Dermis blood vessel endothelial cell (primary cell): Measurements from ENCODE around the gene MYO1E. TPM values are rescaled to one million over a fixed set of nuclear protein-coding genes. Genes with fewer than 3 reads are reported as not detected.

Experiments
- DNase-seq: peaks from one replicate; pipeline ENCODE4 v3.0.0; 2010
- total RNA-seq: library from RNA; depleted of rRNA; stranded (reverse); fragments of >200 nt; gene quantifications from 2 replicates; pipeline ENCODE4 v1.2.3, GENCODE V29; 2014

Gene MYO1E
- total RNA-seq, 1 donor from 2014 or later, result 226 TPM

- no peak for DNase-seq
Observed at GRCh38 chr15:59258317-59258716, 114.4 kb downstream of the MYO1E start.

GRCh38 chr15:59257140-59257539 lies 115.5 kb downstream of the MYO1E start:
- no peak for DNase-seq

- DNase-seq, result no peak
Observed at GRCh38 chr15:59256482-59256881, 116.2 kb downstream of the MYO1E start.

DNA sequence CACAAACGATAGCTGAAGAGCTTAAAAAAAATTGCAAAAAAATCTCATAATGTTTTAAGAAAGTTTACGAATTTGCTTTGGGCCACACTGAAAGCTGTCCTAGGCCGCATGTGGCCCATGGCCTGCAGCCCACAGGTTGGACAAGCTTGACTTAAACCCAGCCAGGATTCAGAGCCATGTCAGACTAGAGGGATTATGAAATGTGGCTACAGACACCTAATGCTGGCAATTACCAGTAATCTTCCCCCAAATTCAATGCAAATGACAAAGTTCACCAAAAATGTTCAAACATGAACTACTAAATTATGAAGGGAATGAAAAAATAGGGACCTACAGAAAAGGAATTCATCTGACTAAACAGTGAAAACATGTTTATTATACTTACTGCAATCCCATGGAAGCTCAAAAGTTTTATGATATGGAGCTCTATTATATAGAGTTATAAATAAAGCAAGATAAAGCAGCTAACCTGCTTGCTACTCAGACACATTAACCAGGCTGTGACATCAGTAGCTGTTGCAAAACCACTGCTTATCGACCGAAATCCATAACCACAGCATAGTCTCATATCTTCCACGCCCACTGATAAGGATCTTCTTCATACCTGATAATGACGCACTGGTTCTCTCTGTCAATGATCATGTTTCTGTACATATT lies 116.9 kb downstream of the MYO1E start:
- no peak for DNase-seq

GRCh38 chr15:59252137-59252536 lies 120.5 kb downstream of the MYO1E start:
- DNase-seq, result no peak

DNA sequence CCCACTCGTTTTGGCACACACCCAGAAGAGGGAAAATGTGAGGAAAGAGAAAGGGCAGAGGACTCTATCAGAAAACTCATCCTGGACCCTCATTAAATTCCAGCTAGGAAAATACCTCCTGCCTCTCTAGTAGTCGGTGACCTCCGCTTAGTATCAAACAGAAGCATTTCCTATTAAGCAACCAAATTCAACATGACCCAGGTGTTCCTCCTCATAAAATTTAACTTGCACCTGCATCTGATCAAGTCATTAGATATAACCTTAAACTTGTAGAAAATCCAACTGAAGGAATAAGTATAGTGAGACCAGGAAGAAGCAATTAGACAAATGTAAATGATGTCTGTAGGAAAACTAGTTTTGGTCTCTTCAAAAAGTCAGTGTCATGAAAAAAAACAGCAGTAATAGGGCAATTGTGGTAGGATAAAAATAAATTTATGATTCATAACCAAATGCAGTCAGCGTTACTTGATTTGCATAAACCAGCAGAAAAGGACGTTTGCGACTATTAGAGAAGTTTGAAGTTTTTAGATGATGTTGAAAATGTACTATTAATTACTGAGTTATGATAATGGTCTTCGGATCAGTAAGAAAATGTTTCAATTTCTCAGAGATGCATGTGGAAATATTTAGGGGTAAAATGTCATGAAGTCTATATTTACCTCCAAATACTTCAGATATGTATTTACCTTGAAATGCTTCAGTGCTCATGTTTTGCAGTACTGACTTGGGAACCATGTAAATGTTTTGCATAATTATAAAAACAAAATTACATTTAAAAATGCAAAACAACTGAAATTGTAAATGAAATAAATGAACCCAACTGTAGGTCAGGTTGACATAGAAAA lies 121.4 kb downstream of the MYO1E start:
- no peak for DNase-seq

DNA sequence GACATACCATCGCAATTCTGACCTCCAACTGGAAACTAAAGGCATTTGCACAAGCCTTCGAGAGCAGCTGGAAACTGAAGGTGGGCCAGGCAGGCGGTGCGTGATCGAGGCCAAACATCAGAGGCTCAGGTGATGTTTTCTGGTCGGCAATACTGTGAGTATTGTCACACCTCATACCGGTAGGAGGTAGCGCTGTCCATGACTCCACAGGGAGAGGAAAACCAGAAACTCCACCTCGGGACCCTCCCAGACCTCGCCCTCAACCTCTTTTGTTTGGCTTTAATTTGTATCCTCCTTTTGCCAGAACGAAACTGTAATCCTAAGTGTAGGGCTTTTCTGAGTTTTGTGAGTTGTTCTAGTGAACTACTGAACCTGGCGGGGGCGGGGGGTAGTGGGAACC lies 122.4 kb downstream of the MYO1E start:
- DNase-seq, result no peak

- no peak for DNase-seq
Observed at GRCh38 chr15:59249816-59250215, 122.9 kb downstream of the MYO1E start.

DNA sequence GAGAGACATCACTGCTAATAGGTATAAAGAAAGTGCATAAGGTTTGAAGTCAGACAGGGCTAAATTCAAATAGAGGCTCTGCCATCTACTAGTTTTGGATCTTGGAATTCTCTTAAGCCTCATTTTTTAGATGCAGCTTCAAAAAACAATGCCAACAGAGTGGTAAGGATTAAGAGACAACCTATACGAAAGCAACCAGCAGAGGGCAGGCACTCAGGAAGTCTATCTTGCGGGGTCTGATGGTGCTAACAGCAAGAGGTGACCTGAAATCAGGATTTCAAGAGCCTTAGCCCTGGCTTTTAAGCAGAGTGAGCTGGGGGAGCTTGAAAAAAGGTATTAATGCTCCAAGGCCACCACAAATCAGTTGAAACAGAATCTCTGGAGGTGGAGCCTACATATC lies 125.3 kb downstream of the MYO1E start:
- DNase-seq, result peak; percentile 85

DNA sequence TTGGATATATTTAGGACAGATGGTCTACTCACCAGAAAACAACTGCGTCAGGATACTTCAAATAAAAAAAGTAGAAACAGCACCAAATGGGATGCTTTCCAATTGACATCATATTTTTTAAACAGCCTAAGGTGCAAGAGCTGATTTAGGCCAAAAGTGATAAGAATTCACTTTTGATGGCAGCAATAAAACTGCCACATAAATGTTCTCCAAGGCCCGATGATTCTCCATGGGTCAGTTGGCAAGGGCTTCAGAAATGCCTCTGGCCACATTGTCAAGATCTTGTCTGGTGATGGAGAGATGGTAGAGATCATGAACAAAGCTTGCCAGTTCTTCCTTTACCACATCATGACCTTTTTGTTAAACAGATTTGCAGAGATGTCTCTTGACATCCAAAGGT lies 127.1 kb downstream of the MYO1E start:
- DNase-seq, result no peak

- DNase-seq, result no peak
Observed at GRCh38 chr15:59244337-59244736, 128.3 kb downstream of the MYO1E start.

GRCh38 chr15:59243622-59244021 lies 129.0 kb downstream of the MYO1E start:
- no peak for DNase-seq

- DNase-seq, result no peak
Observed at GRCh38 chr15:59242649-59243048, 130.0 kb downstream of the MYO1E start.

GRCh38 chr15:59240036-59240435 lies 132.6 kb downstream of the MYO1E start:
- DNase-seq, result no peak

GRCh38 chr15:59237924-59238331 lies 134.7 kb downstream of the MYO1E start:
- DNase-seq, result no peak

DNA sequence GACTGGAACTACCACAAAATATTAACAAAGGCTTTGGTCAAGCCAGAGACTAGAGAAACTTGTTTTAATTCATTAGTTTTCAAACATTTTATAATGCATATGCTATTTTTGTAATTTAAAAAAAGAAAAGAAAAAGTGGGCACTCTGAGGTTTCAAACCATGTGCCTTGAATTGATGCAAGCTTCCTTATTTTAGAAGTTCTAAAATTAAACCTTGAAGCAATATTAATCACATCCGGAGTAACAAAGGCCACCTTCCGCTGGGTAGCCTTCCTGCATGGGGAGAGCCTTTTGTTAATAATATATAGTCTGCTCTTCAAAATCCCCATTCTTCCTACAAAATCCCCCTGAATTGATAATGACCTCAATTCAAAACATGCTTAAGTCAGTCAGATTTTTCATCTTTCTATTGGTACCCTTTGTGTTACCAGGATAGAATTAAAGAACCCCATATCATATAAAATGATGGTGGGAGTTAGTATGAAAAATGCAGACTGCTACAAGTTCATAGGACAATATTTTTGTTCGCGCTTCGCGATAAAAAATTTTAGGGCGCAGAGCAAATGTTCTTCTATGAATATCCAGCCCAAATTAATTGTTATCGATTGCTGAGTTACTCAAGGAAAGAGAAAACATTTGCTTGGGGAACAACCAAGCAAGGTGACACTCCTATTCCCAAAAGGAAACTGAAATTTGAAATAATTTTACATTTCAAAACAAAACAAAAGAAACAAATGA lies 135.4 kb downstream of the MYO1E start:
- peak; percentile 86 for DNase-seq

DNA sequence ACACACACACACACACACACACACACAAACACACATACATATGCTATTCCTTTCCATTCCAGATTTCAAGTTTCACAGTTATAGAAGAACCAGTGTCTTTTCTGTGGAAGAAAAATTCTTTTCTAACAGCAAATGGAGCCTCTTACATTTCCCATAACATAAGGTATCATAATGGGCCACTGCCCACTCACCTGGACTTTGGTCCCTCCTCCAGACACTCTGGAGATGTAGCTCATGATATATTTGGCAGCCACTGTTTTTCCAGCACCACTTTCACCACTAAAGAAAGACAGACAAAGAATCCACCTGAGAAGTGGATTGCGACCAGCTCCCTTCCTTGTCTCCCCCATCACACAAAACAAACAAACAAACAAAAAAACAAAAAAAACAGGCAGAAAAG lies 136.3 kb downstream of the MYO1E start:
- no peak for DNase-seq

GRCh38 chr15:59232476-59232875 lies 140.2 kb downstream of the MYO1E start:
- DNase-seq, result peak; percentile 90

DNA sequence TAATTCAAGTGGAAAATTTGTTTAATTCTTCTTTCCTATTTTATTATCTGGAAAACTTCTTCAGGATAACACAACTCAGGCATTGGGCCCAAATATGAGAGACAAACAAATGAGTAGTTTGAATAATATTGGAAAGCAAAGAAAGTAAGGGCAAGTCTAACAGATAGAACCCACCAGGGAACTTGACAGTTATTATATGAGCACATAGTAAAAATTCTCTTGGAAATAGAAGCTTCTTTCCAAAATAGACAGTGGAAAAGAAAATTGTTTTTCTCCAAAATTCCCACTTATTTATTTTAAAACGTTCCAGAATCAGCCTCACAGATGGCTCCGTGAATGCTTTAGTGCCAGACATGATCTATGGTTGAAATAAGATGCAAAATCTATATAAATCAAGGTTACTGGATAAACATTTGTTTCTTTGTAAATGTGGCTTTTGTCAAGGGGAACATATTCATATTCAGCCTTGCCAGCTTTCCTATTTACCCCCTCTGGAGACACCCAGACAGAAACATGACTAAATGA lies 142.1 kb downstream of the MYO1E start:
- no peak for DNase-seq

- DNase-seq, result no peak
Observed at GRCh38 chr15:59229453-59229852, 143.2 kb downstream of the MYO1E start.

GRCh38 chr15:59229015-59229414 lies 143.7 kb downstream of the MYO1E start:
- DNase-seq, result no peak

DNA sequence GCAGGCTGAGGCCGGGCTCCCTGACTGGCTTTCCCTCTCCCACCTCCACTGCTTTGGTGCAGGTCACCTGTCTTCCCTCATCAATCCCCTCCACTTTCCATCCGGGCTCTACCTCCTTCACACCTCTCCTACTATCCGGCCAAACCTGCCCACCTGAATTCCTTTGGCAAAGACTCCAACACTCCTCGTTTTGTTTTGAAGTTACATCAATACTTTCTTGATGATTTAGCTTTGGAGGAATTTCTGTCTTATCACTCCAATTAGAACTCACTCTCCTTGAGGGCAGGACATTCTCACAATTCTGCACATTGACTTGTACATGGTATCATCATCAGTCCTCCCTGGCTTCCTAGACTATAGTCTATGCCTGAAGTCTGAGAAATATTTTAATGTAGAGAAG lies 145.7 kb downstream of the MYO1E start:
- DNase-seq, result no peak

- DNase-seq, result peak; percentile 75
Observed at GRCh38 chr15:59224474-59224873, 148.2 kb downstream of the MYO1E start.
